H9 (cell line): Measurements from ENCODE around the gene SPHK1. TPM values are rescaled to one million over a fixed set of nuclear protein-coding genes. Genes with fewer than 3 reads are reported as not detected.

Experiments used
- DNase-seq: peaks from one replicate; pipeline ENCODE4 v3.0.0-alpha.2; 2017
- H2AFZ ChIP-seq: one replicate; pipeline ENCODE4 v1.6.1; 2013; ENCODE audit warnings: mild to moderate bottlenecking, low read length, control low read depth, moderate library complexity
- H2AK5ac ChIP-seq: 2 replicates; pipeline ENCODE4 v1.6.1; 2013; ENCODE audit warnings: low read length, control low read depth, mixed read lengths; ENCODE audit not compliant: insufficient read length
- H2BK120ac ChIP-seq: one replicate; pipeline ENCODE4 v1.6.1; 2013; ENCODE audit warnings: low read depth, mild to moderate bottlenecking, low read length, control low read depth, inconsistent platforms; ENCODE audit not compliant: poor library complexity, severe bottlenecking
- H2BK12ac ChIP-seq: 2 replicates; pipeline ENCODE4 v1.6.1; 2013; ENCODE audit warnings: low read length, control low read depth, mixed read lengths, low read depth; ENCODE audit not compliant: insufficient read length
- H2BK15ac ChIP-seq: 2 replicates; pipeline ENCODE4 v1.6.1; 2013; ENCODE audit warnings: low read depth, low read length, control low read depth
- H2BK20ac ChIP-seq: one replicate; pipeline ENCODE4 v1.6.1; 2013; ENCODE audit warnings: low read depth, mild to moderate bottlenecking, low read length, control low read depth, inconsistent platforms; ENCODE audit not compliant: poor library complexity, severe bottlenecking
- H2BK5ac ChIP-seq: 2 replicates; pipeline ENCODE4 v1.6.1; 2013; ENCODE audit warnings: low read length, control low read depth, mixed read lengths; ENCODE audit not compliant: insufficient read length
- H3K14ac ChIP-seq: 2 replicates; pipeline ENCODE4 v1.6.1; 2013; ENCODE audit warnings: low read length, control low read depth; ENCODE audit not compliant: insufficient read depth
- H3K18ac ChIP-seq: 2 replicates; pipeline ENCODE4 v1.6.1; 2013; ENCODE audit warnings: low read depth, mild to moderate bottlenecking, mixed read lengths, low read length, control low read depth; ENCODE audit not compliant: insufficient read length
- H3K23ac ChIP-seq: 2 replicates; pipeline ENCODE4 v1.6.1; 2013; ENCODE audit warnings: low read length, control low read depth, mixed read lengths, low read depth; ENCODE audit not compliant: insufficient read length
- H3K23me2 ChIP-seq: 2 replicates; pipeline ENCODE4 v1.6.1; 2013; ENCODE audit warnings: low read depth, mild to moderate bottlenecking, mixed read lengths, low read length, control low read depth; ENCODE audit not compliant: insufficient read length, poor library complexity, severe bottlenecking
- H3K27ac ChIP-seq: 2 replicates; pipeline ENCODE4 v1.5.1; 2013; ENCODE audit warnings: low read length, control low read depth, mixed read lengths, low read depth; ENCODE audit not compliant: insufficient read length
- H3K27me3 ChIP-seq: 2 replicates; pipeline ENCODE4 v1.6.1; 2013; ENCODE audit warnings: low read length, control low read depth, inconsistent platforms; ENCODE audit not compliant: insufficient read depth
- H3K4ac ChIP-seq: 2 replicates; pipeline ENCODE4 v1.6.1; 2013; ENCODE audit warnings: low read depth, mild to moderate bottlenecking, control low read depth, inconsistent platforms, low read length, moderate library complexity
- H3K4me1 ChIP-seq: 2 replicates; pipeline ENCODE4 v1.6.1; 2013; ENCODE audit warnings: low read length, control low read depth, inconsistent platforms; ENCODE audit not compliant: insufficient read depth
- H3K4me2 ChIP-seq: 2 replicates; pipeline ENCODE4 v1.6.1; 2013; ENCODE audit warnings: low read length, control low read depth, mixed read lengths; ENCODE audit not compliant: insufficient read length, insufficient read depth
- H3K56ac ChIP-seq: 2 replicates; pipeline ENCODE4 v1.6.1; 2013; ENCODE audit warnings: low read depth, mild to moderate bottlenecking, mixed read lengths, low read length, control low read depth; ENCODE audit not compliant: insufficient read length
- H3K79me1 ChIP-seq: 2 replicates; pipeline ENCODE4 v1.6.1; 2013; ENCODE audit warnings: low read depth, mild to moderate bottlenecking, moderate library complexity, low read length, control low read depth, inconsistent platforms; ENCODE audit not compliant: insufficient read depth, poor library complexity, severe bottlenecking
- H3K79me2 ChIP-seq: 2 replicates; pipeline ENCODE4 v1.6.1; 2013; ENCODE audit warnings: low read length, control low read depth, inconsistent platforms; ENCODE audit not compliant: insufficient read depth
- H3K9ac ChIP-seq: 2 replicates; pipeline ENCODE4 v1.6.1; 2013; ENCODE audit warnings: low read length, control low read depth, mixed read lengths; ENCODE audit not compliant: insufficient read length; ENCODE audit errors: extremely low read depth
- H3K9me3 ChIP-seq: one replicate; pipeline ENCODE4 v1.6.1; 2013; ENCODE audit warnings: low read depth, low read length, inconsistent platforms; ENCODE audit not compliant: control insufficient read depth
- H3T11ph ChIP-seq: one replicate; pipeline ENCODE4 v1.6.1; 2013; ENCODE audit warnings: mild to moderate bottlenecking, low read length, control low read depth, inconsistent platforms
- H4K20me1 ChIP-seq: one replicate; pipeline ENCODE4 v1.6.1; 2013; ENCODE audit not compliant: control insufficient read depth, insufficient read length, insufficient read depth
- H4K5ac ChIP-seq: 2 replicates; pipeline ENCODE4 v1.6.1; 2013; ENCODE audit warnings: low read depth, mild to moderate bottlenecking, mixed read lengths, low read length, control low read depth; ENCODE audit not compliant: insufficient read length
- H4K8ac ChIP-seq: replicated peaks from 2 replicates; pipeline ENCODE4 v1.6.1; 2013; ENCODE audit warnings: low read length, control low read depth, mixed read lengths, low read depth; ENCODE audit not compliant: insufficient read length
- H4K91ac ChIP-seq: 2 replicates; pipeline ENCODE4 v1.6.1; 2013; ENCODE audit warnings: low read depth, mild to moderate bottlenecking, moderate library complexity, mixed read lengths, low read length, control low read depth; ENCODE audit not compliant: insufficient read length
- H3K27ac Mint-ChIP-seq, 3 experiments: 2 replicates in 2 of 3; 3 replicates in 1 of 3; pipeline ENCODE4 v1.8.0; 2020 to 2021; ENCODE audit warnings: mixed read lengths in 3 of 3, mild to moderate bottlenecking in 1 of 3, moderate library complexity in 1 of 3
- H3K27me3 Mint-ChIP-seq: 2 replicates; pipeline ENCODE4 v1.8.0; 2021; ENCODE audit warnings: low read depth, mild to moderate bottlenecking, moderate library complexity, mixed read lengths
- H3K36me3 Mint-ChIP-seq, 3 experiments: 2 replicates in 2 of 3; 3 replicates in 1 of 3; pipeline ENCODE4 v1.8.0; 2020 to 2021; ENCODE audit warnings: low read depth in 3 of 3, mixed read lengths in 3 of 3; ENCODE audit not compliant: insufficient read depth in 1 of 3
- H3K4me1 Mint-ChIP-seq, 2 experiments: 2 replicates each; pipeline ENCODE4 v1.8.0; 2020; ENCODE audit warnings: mixed read lengths in 2 of 2
- H3K4me3 Mint-ChIP-seq, 2 experiments: 2 replicates in 1 of 2; 3 replicates in 1 of 2; pipeline ENCODE4 v1.8.0; 2020 to 2021; ENCODE audit warnings: mild to moderate bottlenecking in 2 of 2, mixed read lengths in 2 of 2, moderate library complexity in 1 of 2
- H3K9me3 Mint-ChIP-seq, 2 experiments: 2 replicates in 1 of 2; 3 replicates in 1 of 2; pipeline ENCODE4 v1.8.0; 2020; ENCODE audit warnings: mild to moderate bottlenecking in 2 of 2, mixed read lengths in 2 of 2, moderate library complexity in 1 of 2
- CTCF ChIP-seq: fragments of 200-600 bp; sonication (generic); conservative IDR thresholded peaks from 3 replicates; pipeline ENCODE4 v1.8.0; 2021; ENCODE audit warnings: antibody characterized with exemption, mild to moderate bottlenecking
- WGBS: extraction: QIAGEN DNeasy Blood & Tissue Kit; methylation state at CpG from one replicate; pipeline ENCODE4 v1.1.7; 2013; ENCODE audit warnings: missing lambda C conversion rate, low lambda C conversion rate, mixed read lengths; ENCODE audit not compliant: insufficient read length; ENCODE audit errors: extremely low coverage; 5-methylcytosine and 5-hydroxymethylcytosine counted together
- total RNA-seq: library from RNA; stranded (reverse); gene quantifications from 2 replicates; pipeline ENCODE4 v1.2.1, GENCODE V29; 2021

The SPHK1 gene
- total RNA-seq, 1 experiment from 2014 or later: 1.4 TPM

- no peaks in the 10 kb centered on the region for H3K27me3 Mint-ChIP-seq
- Histone ChIP-seq H2AK5ac (no peak overlapping the region), H2BK120ac (no peak overlapping the region), H3K14ac (no peak overlapping the region), H3K4ac (no peak overlapping the region), H3T11ph (no peak overlapping the region), H4K5ac (no peak overlapping the region), H4K91ac (no peak overlapping the region), H2BK5ac (no peak overlapping the region), H2BK15ac (no peak overlapping the region), H3K79me2 (peaks cover 18% of the 10 kb centered on the region), H3K4me2 (no peak overlapping the region), H2BK12ac (no peak overlapping the region), H3K79me1 (peaks cover 4% of the 10 kb centered on the region), H3K23ac (no peak overlapping the region), H4K20me1 (no peaks in the 10 kb centered on the region), H3K56ac (no peak overlapping the region), H3K4me1 (peaks cover 3% of the 10 kb centered on the region; the same call in 1 of the 2 replicates), H2BK20ac (no peak overlapping the region), H3K27me3 (no peaks in the 10 kb centered on the region), H3K27ac (no peak overlapping the region), H3K18ac (no peak overlapping the region), H3K23me2 (no peaks in the 10 kb centered on the region), H3K9ac (no peak overlapping the region), H2AFZ (no peak overlapping the region), H4K8ac (no peak overlapping the region), H3K9me3 (no peaks in the 10 kb centered on the region)
- no peak for DNase-seq
- TF ChIP-seq CTCF: no peak
- H3K9me3 Mint-ChIP-seq: peaks cover 0 to 3% of the 10 kb centered on the region in 2 experiments; a peak in 1 of 5 replicates
- no peak overlapping the region for H3K4me3 Mint-ChIP-seq
- H3K27ac Mint-ChIP-seq: peak overlapping the region in 1 of 3 experiments; percentile 68; a peak in 3 of 7 replicates
- H3K4me1 Mint-ChIP-seq: peaks cover 19 to 25% of the 10 kb centered on the region in 2 experiments
- no CpG with 5 or more reads among the region's 7 CpGs for WGBS
- peaks cover 3 to 27% (median 15%) of the 10 kb centered on the region in 3 experiments; a peak in 6 of 7 replicates for H3K36me3 Mint-ChIP-seq
Observed at GRCh38 chr17:76421044-76421407, 36.6 kb downstream of the SPHK1 start.
